ENCODE measurements around the gene ABCG1. TPM values are rescaled to one million over a fixed set of nuclear protein-coding genes. Genes with fewer than 3 reads are reported as not detected.
A peak's percentile ranks its signal among the peaks of the same experiment; 100 is the strongest.

ABCG1 gene
- total RNA-seq, 4 donors from 2014 or later = 2.6 to 10.9 (median 3.7) TPM

DNA sequence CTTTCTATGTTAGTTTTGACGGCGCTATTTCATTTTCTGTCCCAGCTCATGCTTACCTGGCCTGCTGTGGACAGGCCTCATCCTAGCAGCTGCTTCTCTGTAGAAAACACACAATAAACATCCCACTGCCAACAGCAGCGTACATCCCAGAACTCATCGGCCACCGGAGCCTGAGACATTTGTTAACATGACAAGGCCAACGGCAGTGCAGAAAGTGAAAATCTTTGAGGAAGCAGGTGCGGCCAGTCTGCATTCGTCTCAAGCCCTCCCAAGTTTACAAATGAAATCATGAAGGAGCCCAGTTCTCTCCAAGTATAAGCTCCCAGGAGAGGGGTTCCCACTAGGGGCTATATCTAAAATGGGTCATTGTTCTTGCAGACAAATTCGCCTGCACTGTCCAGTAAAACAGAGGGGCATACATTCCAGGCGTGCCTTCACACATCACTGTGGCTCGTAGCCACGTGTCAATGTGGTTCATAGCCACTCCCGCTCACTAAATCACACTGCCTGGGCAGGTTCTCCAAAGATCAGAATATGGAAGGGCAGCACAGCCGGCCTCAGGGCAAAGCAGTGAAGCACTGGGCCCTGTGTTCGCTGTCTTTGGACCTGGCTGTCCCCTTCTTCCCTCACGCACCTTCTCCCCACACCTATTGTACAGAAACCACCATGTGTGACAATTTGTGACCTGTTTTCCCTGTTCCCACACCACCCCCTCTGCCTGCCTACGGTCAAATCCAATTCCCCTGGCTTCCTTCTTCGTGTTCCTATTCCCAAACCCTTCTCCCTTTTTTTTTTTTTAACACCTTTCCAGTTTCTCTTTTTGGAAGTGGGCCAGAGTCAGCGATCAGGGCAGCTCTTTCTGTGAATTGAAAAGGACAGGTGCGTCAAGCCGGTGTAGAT is 27.0 kb upstream of the ABCG1 start:
- Histone ChIP-seq H3K27ac (no peak overlapping the region), H3K9me3 (no peaks in the 10 kb centered on the region), H3K27me3 (peaks cover 0 to 65% (median 0%) of the 10 kb centered on the region in 4 donors), H3K36me3 (no peaks in the 10 kb centered on the region), H3K4me1 (peaks cover 0 to 37% (median 0%) of the 10 kb centered on the region in 3 donors), H3K4me3 (no peak overlapping the region)
- intact Hi-C loops (cut with DNase I) = no loop called here
- no peak for TF ChIP-seq POLR2A (IDR thresholded peaks at IDR 0.05)
- TF ChIP-seq, protein P1, sequence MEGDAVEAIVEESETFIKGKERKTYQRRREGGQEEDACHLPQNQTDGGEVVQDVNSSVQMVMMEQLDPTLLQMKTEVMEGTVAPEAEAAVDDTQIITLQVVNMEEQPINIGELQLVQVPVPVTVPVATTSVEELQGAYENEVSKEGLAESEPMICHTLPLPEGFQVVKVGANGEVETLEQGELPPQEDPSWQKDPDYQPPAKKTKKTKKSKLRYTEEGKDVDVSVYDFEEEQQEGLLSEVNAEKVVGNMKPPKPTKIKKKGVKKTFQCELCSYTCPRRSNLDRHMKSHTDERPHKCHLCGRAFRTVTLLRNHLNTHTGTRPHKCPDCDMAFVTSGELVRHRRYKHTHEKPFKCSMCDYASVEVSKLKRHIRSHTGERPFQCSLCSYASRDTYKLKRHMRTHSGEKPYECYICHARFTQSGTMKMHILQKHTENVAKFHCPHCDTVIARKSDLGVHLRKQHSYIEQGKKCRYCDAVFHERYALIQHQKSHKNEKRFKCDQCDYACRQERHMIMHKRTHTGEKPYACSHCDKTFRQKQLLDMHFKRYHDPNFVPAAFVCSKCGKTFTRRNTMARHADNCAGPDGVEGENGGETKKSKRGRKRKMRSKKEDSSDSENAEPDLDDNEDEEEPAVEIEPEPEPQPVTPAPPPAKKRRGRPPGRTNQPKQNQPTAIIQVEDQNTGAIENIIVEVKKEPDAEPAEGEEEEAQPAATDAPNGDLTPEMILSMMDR (IDR thresholded peaks at IDR 0.05) = no peak
- DNase-seq = no peak
- 48 to 57% methylated on average over 17 of the region's 21 CpGs for WGBS, 2 donors

DNA sequence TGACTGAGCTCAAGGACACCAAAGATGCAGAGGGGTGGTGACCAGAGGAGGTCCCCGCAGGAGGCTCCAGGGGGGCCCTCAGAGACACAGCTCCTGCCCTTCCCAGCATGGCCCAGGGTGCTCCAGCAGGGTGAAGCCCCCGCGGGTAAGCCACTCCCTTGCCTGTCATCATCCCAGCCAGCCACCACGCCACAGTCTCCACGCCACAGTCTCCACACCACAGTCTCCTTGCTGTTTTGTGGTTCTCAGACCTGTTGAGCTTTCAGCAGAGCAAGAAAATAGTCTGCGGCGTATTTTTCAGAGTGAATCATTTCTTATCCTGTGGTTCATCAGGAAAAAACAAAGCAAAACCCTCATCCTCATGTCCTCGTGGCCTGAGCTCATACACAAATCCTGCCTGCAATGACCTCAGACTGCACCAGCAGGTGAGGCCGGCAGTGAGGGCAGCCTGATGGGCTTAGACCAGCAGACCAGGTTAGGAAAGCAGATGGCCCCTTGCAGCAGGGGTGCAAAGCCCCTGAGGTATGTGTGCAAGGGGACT is 25.7 kb upstream of the ABCG1 start:
- intact Hi-C loops (cut with DNase I) = no loop called here
- H3K4me1 ChIP-seq = peaks cover 0 to 25% (median 0%) of the 10 kb centered on the region in 3 donors
- no peak for DNase-seq

DNA sequence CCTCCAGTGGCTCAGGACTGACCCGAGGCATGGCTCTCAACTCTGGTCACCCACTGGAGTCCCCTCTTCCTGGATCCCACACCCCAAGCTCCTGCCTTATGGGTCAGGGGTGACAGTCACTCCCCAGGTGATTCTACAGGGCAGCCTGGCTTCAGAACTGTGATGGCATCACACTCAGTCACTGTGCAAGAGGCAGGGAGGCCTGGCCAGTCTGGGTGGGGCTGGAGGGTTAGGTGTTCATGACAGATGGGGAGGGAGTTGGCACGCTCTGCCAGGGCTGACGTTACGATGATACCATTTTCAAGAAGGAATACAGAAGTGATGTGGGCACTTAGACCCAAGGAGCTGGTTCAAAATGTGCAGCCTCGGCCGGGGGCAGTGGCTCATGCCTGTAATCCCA is 25.2 kb upstream of the ABCG1 start:
- WGBS, 2 donors = 82 to 83% methylated on average over 6 of the region's 6 CpGs
- Histone ChIP-seq H3K4me1 (peaks cover 1 to 24% (median 3%) of the 10 kb centered on the region in 3 donors), H3K36me3 (no peaks in the 10 kb centered on the region), H3K27me3 (peaks cover 0 to 65% (median 0%) of the 10 kb centered on the region in 4 donors), H3K4me3 (no peak overlapping the region), H3K27ac (no peak overlapping the region), H3K9me3 (no peaks in the 10 kb centered on the region)
- intact Hi-C loops (cut with DNase I) = no loop called here
- no peak for DNase-seq
- TF ChIP-seq, protein P1 (IDR thresholded peaks at IDR 0.05) = no peak
- TF ChIP-seq POLR2A (IDR thresholded peaks at IDR 0.05) = no peak

More for the DNA sequence above, 25.7 kb upstream of the ABCG1 start:
- Histone ChIP-seq H3K4me3 (no peak overlapping the region), H3K36me3 (no peaks in the 10 kb centered on the region), H3K27ac (peak overlapping the region in 1 of 4 donors; percentile 5), H3K27me3 (peaks cover 0 to 65% (median 0%) of the 10 kb centered on the region in 4 donors), H3K9me3 (no peaks in the 10 kb centered on the region)
- TF ChIP-seq, protein P1 (IDR thresholded peaks at IDR 0.05) = no peak
- TF ChIP-seq POLR2A (IDR thresholded peaks at IDR 0.05) = no peak
- 71 to 82% methylated on average over 4 to 7 of the region's 9 CpGs for WGBS, 2 donors

DNA sequence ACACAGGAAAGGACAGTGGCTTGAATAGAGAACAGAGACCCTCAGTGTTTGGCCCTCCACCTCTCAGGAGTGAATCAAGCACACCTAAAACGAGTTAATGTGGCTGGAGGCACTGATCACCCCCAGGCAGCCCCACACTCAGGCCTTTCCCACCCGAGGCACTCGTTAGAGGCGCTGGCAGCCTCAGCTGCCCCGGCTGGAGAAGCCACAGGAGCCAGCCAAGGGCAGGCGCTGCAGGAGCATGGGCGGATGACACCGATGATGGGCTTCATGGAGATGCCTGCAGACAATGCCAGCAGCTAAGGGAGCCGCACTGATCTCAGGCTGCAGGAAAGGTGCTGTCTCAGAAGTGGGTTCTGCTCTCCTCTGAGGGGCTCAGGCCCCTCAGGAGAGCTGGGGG is 24.1 kb upstream of the ABCG1 start:
- Histone ChIP-seq H3K9me3 (no peaks in the 10 kb centered on the region), H3K4me1 (peaks cover 6 to 30% (median 12%) of the 10 kb centered on the region in 3 donors), H3K36me3 (no peaks in the 10 kb centered on the region), H3K27me3 (peaks cover 0 to 64% (median 0%) of the 10 kb centered on the region in 4 donors), H3K4me3 (no peak overlapping the region), H3K27ac (no peak overlapping the region)
- WGBS, 2 donors = 73 to 76% methylated on average over 3 to 5 of the region's 9 CpGs
- DNase-seq = no peak
- intact Hi-C loops (cut with DNase I) = no loop called here
- TF ChIP-seq, protein P1 (IDR thresholded peaks at IDR 0.05) = no peak
- TF ChIP-seq POLR2A (IDR thresholded peaks at IDR 0.05) = no peak
